ENCODE results near the gene PCDHB11.
A peak's percentile ranks its signal among the peaks of the same experiment; 100 is the strongest.
"Not testable (repeated sequence)": the region's sequence is repeated elsewhere in the genome, so short reads cannot be mapped to it uniquely, and the experiment has no call there.

PCDHB11 gene

DNA sequence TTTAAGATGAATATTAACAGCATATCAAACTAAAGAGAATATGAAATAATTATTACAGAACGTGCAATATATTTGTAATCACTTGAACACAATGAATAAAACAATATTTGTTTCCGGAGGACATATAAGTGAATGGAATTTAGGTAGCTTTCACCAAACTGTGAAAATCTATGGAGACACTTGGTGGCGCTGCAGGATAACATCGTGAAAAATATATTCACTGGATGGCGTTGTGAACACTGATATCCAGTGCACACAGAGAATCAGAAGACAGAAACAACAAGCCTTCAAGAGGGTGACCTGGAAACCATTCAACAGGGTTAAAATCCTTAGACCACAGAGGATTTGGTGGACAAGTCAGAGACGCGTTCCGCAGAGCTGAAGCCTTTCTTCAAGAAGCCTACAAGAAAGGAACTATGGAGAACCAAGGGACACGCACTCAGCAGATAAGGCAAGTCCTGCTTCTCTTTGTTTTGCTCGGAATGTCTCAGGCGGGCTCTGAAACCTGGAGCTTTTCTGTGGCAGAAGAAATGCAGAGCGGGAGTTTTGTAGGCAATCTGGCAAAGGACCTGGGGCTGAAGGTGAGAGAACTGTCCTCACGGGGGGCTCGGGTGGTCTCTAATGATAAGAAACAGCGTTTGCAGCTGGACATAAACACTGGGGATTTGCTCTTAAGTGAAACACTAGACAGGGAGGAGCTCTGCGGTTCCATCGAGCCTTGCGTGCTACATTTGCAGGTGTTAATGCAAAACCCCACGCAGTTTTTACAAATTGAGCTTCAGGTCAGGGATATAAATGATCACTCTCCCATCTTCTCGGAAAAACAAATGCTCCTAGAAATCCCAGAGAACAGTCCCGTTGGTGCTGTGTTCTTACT lies at the start of gene PCDHB11:
Gene PCDHB11 (plus strand): TSS at position 269 of the 877 bp plus-strand sequence. CDS start 148 bp downstream, at position 417.
- DNase-seq: peak; percentile 5 to 70

DNA sequence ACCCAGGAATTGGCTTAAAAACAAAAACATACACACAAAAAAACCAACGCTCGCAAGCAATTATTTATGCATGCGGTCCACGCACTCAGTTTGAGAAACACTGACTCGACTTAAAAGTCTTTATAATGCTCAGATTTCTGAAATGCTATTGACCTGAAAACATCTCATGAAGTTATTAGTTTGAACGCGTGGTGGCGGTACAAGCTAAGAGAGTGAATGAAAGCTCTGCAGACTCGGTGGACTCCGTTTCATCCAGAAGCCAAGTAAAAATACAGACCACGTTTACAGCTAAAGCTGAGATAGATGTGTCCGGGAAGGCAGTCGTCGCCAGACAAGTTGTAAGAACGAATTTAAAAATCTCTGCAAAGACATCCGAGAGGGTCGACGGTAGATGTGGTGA lies 49.6 kb upstream of the PCDHB11 start, which contains the start of gene PCDHB6:
Gene PCDHB6 (plus strand): TSS at position 246 of the 400 bp plus-strand sequence. CDS start 201 bp downstream, outside the sequence.
- DNase-seq: no peak

DNA sequence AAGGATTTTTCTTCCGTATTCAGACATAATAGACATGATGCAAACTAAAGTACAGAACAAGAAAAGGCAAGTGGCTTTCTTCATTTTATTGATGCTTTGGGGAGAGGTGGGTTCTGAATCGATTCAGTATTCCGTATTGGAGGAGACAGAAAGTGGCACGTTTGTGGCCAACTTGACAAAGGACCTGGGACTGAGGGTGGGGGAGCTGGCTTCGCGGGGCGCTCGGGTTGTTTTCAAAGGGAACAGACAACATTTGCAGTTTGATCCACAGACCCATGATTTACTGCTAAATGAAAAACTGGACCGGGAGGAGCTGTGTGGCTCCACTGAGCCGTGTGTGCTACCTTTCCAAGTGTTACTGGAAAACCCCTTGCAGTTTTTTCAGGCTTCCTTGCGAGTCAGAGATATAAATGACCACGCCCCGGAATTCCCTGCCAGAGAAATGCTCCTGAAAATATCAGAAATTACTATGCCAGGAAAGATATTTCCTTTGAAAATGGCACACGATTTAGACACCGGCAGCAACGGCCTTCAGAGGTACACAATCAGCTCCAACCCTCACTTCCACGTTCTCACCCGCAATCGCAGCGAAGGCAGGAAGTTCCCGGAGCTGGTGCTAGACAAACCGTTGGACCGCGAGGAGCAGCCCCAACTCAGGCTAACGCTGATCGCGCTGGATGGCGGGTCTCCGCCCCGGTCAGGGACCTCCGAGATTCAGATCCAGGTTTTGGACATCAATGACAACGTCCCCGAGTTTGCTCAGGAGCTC lies 49.0 kb upstream of the PCDHB11 start:
- no peak for DNase-seq

DNA sequence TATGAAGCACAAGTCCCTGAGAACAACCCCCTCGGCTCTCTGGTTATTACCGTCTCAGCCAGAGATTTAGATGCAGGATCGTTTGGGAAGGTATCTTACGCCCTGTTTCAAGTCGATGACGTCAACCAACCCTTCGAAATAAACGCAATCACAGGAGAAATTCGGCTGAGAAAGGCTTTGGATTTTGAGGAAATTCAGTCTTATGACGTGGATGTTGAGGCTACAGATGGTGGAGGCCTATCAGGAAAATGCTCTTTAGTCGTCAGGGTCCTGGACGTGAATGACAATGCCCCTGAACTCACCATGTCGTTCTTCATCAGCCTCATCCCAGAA lies 48.5 kb upstream of the PCDHB11 start:
- DNase-seq: no peak

DNA sequence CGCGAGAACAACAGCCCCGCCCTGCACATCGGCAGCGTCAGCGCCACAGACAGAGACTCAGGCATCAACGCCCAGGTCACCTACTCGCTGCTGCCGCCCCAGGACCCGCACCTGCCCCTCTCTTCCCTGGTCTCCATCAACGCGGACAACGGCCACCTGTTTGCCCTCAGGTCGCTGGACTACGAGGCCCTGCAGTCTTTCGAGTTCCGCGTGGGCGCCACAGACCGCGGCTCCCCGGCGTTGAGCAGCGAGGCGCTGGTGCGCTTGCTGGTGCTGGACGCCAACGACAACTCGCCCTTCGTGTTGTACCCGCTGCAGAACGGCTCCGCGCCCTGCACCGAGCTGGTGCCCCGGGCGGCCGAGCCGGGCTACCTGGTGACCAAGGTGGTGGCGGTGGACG lies 47.8 kb upstream of the PCDHB11 start:
- not testable (repeated sequence) for DNase-seq

DNA sequence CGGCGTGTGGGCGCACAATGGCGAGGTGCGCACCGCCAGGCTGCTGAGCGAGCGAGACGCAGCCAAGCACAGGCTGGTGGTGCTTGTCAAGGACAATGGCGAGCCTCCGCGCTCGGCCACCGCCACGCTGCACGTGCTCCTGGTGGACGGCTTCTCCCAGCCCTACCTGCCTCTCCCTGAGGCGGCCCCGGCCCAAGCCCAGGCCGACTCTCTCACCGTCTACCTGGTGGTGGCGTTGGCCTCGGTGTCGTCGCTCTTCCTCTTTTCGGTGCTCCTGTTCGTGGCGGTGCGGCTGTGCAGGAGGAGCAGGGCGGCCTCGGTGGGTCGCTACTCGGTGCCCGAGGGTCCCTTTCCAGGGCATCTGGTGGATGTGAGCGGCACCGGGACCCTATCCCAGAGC lies 47.3 kb upstream of the PCDHB11 start:
- DNase-seq: not testable (repeated sequence)

DNA sequence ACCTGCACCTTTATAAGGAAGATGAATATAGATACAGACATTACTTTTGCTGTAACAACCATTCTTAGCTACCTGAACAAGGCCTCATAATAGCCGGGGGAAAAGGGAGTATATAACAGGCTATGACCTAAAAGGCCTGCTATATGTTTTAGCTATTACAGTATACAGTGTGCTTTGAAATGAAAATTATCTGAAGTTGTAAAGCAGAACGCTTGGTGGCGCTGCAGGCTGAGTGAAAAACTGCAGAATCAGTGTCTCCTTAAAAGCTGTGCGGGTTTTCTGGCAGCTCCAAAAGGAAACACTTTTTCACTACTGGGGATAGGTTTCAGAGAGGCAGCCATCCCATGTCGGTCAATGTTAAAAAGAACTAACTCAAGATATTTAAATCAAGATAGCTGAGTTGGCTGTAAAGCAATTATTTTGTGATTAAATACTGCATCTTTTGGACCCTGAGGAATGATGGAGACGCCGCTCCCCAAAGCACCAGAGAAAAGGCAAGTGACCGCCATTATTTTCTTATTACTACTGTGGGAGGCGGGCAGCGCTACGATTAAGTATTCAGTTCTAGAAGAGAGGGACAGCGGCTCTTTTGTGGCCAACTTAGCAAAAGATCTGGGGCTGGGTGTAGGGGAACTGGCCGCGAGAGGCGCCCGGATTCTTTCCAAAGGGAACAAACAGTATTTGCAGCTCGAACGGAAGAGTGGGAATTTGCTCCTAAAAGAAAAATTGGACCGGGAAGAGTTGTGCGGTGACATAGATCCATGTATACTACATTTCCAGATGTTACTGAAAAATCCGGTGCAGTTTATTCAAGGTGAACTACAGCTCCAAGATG lies 43.7 kb upstream of the PCDHB11 start:
- no peak for DNase-seq

DNA sequence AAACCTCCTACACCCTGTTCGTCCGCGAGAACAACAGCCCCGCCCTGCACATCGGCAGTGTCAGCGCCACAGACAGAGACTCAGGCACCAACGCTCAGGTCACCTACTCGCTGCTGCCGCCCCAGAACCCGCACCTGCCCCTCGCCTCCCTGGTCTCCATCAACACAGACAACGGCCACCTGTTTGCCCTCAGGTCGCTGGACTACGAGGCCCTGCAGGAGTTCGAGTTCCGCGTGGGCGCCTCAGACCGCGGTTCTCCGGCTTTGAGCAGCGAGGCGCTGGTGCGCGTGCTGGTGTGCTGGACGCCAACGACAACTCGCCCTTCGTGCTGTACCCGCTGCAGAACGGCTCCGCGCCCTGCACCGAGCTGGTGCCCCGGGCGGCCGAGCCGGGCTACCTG lies 42.1 kb upstream of the PCDHB11 start:
- DNase-seq: not testable (repeated sequence)

DNA sequence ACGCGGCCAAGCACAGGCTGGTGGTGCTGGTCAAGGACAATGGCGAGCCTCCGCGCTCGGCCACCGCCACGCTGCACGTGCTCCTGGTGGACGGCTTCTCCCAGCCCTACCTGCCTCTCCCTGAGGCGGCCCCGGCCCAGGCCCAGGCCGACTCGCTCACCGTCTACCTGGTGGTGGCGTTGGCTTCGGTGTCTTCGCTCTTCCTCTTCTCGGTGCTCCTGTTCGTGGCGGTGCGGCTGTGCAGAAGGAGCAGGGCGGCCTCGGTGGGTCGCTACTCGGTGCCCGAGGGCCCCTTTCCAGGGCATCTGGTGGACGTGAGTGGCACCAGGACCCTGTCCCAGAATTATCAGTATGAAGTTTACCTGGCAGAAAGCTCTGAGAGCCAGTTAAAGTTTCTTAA lies 41.5 kb upstream of the PCDHB11 start:
- DNase-seq: not testable (repeated sequence)

DNA sequence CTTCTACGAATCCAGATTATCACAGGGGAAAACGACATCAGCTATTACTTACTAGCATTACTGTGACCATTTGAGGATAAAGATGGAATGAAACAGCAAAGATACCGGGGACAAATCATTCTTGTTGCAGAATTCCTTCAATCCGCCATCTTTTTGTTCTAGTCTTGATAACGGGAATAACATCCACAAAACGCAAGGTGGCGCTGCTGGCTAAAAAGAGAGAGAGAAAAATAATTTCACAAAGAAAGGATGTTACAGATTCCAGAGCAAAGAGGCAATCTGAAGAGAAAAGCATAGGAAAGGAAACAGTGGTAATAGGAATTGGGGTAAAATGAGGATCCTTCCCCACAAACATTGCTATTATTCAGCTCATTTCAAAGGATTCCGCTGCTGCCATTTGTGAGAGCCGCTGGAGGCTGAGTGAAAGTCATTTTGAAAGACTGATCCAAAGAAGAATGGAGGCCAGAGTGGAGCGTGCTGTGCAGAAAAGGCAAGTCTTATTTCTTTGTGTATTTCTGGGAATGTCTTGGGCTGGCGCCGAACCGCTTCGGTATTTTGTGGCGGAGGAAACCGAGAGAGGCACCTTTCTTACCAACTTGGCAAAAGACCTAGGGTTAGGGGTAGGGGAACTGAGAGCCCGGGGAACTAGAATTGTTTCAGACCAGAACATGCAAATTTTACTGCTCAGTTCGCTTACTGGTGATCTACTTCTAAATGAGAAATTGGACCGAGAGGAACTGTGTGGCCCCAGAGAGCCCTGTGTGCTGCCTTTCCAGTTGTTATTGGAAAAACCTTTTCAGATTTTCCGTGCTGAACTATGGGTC lies 26.8 kb upstream of the PCDHB11 start, which contains the start of gene PCDHB7:
Gene PCDHB7 (plus strand): TSS at position 264 of the 824 bp plus-strand sequence. CDS start 192 bp downstream, at position 456.
- DNase-seq: peak in 1 of 2 experiments; percentile 6

DNA sequence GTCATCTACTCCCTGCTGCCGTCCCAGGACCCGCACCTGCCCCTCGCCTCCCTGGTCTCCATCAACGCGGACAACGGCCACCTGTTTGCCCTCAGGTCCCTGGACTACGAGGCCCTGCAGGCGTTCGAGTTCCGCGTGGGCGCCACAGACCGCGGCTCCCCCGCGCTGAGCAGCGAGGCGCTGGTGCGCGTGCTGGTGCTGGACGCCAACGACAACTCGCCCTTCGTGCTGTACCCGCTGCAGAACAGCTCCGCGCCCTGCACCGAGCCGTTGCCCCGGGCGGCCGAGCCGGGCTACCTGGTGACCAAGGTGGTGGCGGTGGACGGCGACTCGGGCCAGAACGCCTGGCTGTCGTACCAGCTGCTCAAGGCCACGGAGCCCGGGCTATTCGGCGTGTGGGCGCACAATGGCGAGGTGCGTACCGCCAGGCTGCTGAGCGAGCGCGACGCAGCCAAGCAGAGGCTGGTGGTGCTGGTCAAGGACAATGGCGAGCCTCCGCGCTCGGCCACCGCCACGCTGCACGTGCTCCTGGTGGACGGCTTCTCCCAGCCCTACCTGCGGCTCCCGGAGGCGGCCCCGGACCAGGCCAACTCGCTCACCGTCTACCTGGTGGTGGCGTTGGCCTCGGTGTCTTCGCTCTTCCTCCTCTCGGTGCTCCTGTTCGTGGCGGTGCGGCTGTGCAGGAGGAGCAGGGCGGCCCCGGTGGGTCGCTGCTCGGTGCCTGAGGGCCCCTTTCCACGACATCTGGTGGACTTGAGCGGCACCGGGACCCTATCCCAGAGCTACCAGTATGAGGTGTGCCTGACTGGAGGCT lies 24.9 kb upstream of the PCDHB11 start:
- DNase-seq: not testable (repeated sequence)

DNA sequence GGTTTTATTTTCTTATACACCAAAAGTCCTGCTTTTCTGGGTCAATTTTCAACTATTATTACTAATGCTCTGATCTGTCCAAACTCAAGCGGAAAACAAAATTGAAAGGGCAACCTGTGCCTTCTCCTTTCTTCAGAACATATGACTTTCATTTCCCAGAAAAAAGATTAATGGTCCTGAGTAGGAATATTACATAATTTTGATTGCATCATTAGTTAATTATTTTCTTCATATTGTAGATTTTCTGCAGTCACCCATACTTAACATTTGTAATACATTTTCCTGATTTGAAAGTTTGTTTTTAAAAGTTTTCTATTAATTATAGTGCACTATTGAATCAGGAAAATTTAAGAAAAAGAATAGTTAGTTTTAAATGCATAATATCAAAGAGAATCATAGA lies 23.5 kb upstream of the PCDHB11 start:
- no peak for DNase-seq

DNA sequence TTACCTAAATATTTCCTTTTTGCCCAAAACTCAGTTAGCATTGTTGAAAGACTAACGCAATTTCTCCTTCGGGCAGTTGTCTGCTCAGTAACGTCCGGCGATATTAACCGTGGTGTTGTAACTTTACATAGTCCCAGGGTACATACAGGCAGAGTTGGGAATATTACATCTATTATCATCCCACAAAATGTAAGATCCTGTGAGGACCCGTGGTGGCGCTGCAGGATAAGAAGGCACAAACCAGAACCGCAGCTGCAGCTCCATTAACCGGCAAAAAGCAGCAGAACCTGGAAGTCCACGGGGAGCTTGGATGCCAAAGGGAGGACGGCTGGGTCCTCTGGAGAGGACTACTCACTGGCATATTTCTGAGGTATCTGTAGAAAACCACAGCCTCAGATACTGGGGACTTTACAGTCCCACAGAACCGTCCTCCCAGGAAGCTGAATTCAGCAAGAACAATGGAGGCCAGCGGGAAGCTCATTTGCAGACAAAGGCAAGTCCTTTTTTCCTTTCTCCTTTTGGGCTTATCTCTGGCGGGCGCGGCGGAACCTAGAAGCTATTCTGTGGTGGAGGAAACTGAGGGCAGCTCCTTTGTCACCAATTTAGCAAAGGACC lies 21.7 kb upstream of the PCDHB11 start, which contains the start of gene PCDHB8:
Gene PCDHB8 (plus strand): TSS at position 214 of the 615 bp plus-strand sequence. CDS start 245 bp downstream, at position 459.
- peak; percentile 19 to 47 for DNase-seq

DNA sequence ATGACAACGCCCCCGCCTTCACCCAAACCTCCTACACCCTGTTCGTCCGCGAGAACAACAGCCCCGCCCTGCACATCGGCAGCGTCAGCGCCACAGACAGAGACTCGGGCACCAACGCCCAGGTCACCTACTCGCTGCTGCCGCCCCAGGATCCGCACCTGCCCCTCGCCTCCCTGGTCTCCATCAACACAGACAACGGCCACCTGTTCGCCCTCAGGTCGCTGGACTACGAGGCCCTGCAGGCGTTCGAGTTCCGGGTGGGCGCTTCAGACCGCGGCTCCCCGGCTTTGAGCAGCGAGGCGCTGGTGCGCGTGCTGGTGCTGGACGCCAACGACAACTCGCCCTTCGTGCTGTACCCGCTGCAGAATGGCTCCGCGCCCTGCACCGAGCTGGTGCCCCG lies 20.1 kb upstream of the PCDHB11 start:
- DNase-seq: not testable (repeated sequence)

DNA sequence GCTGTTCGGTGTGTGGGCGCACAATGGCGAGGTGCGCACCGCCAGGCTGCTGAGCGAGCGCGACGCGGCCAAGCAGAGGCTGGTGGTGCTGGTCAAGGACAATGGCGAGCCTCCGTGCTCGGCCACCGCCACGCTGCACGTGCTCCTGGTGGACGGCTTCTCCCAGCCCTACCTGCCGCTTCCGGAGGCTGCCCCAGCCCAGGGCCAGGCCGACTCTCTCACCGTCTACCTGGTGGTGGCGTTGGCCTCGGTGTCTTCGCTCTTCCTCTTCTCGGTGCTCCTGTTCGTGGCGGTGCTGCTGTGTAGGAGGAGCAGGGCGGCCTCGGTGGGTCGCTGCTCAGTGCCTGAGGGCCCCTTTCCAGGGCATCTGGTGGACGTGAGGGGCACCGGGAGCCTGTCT lies 19.6 kb upstream of the PCDHB11 start:
- not testable (repeated sequence) for DNase-seq

DNA sequence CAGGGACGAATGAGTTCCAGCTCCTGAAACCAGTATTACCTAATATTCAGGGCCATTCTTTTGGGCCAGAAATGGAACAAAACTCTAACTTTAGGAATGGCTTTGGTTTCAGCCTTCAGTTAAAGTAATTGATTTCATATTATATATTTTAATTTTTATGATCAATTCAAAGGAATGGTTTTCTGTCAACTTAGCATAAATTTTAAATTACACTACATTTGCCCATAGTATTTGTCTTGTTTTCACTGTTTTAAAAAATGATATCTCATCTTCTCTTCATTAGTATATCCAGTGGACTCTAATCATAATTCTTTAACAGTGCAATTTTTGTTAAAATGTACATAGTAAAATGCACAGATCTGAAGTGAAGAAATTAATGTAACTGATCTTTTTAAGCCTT lies 19.1 kb upstream of the PCDHB11 start:
- DNase-seq: no peak

DNA sequence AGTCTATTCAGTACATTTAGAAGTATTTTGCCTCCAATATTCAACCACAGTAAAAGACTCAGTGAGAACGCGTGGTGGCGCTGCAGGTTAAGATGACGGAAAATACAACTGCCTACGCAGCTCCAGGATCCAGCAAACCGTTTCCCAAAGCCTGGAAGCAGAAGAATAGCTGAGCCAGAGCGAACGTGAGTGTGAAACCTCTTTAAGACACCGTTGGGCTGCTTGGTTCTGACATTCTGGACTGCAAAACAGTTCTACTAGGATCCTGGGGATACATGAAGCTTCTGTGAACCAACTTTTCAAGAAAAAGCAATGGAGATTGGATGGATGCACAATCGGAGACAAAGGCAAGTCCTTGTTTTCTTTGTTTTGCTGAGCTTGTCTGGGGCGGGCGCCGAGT lies 17.2 kb upstream of the PCDHB11 start, which contains the start of gene PCDHB16:
Gene PCDHB16 (plus strand): TSS at position 140 of the 400 bp plus-strand sequence. CDS start 173 bp downstream, at position 313.
- no peak for DNase-seq

DNA sequence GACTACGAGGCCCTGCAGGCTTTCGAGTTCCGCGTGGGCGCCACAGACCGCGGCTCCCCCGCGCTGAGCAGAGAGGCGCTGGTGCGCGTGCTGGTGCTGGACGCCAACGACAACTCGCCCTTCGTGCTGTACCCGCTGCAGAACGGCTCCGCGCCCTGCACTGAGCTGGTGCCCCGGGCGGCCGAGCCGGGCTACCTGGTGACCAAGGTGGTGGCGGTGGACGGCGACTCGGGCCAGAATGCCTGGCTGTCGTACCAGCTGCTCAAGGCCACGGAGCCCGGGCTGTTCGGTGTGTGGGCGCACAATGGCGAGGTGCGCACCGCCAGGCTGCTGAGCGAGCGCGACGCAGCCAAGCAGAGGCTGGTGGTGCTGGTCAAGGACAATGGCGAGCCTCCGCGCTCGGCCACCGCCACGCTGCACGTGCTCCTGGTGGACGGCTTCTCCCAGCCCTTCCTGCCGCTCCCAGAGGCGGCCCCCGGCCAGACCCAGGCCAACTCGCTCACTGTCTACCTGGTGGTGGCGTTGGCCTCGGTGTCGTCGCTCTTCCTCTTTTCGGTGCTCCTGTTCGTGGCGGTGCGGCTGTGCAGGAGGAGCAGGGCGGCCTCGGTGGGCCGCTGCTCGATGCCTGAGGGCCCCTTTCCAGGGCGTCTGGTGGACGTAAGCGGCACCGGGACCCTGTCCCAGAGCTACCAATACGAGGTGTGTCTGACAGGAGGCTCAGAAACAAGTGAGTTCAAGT lies 15.1 kb upstream of the PCDHB11 start:
- not testable (repeated sequence) for DNase-seq

DNA sequence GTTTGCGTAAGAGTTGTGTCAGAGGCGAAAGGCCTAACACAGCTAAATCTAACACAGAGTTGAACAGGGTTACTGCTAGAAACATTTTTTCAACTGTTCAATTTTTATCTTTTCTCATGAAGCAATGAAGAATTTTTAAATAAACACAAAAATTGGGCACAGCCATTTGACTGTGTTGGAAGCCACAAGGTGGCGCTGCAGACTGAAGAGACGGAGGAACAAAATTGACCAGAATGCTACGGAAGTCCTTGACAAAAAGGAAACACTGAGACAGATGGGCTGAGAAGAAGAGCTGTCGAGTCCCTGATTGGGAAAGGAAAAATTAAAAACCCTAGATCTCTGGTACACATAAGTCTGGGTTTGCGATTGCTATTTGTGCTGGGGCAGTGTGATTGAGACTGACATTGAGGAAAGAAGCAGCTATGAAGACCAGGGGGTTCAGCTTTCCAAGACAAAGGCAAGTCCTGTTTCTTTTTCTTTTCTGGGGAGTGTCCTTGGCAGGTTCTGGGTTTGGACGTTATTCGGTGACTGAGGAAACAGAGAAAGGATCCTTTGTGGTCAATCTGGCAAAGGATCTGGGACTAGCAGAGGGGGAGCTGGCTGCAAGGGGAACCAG lies 12.4 kb upstream of the PCDHB11 start, which contains the start of gene PCDHB9:
Gene PCDHB9 (plus strand): TSS at position 265 of the 616 bp plus-strand sequence. CDS start 158 bp downstream, at position 423.
- DNase-seq: peak; percentile 2 to 23
